Loucy (cell line): ENCODE data around the gene TAS1R2.

Experiments used
- H2AFZ ChIP-seq: fragments of 200-600 bp; sonication (generic); 2 replicates; pipeline ENCODE4 v1.6.0; 2016; ENCODE audit warnings: antibody characterized with exemption, mild to moderate bottlenecking, low read length, moderate library complexity
- H3F3A ChIP-seq: fragments of 200-600 bp; 2 replicates; pipeline ENCODE4 v1.6.0; 2016; ENCODE audit warnings: antibody characterized with exemption, low read depth, mild to moderate bottlenecking
- H3K27me3 ChIP-seq: fragments of 200-600 bp; sonication (generic); 2 replicates; pipeline ENCODE4 v1.6.1; 2014; ENCODE audit warnings: low read length, mild to moderate bottlenecking; ENCODE audit not compliant: insufficient read depth, poor library complexity, severe bottlenecking
- H3K36me3 ChIP-seq: fragments of 200-600 bp; sonication (generic); 2 replicates; pipeline ENCODE4 v1.6.1; 2016; ENCODE audit warnings: low read length; ENCODE audit not compliant: insufficient read depth
- H3K4me1 ChIP-seq: fragments of 200-600 bp; sonication (generic); 2 replicates; pipeline ENCODE4 v1.5.1; 2014; ENCODE audit warnings: low read length, mild to moderate bottlenecking; ENCODE audit not compliant: insufficient read depth, poor library complexity, severe bottlenecking
- H3K4me2 ChIP-seq: fragments of 200-600 bp; sonication (generic); 2 replicates; pipeline ENCODE4 v1.6.0; 2014; ENCODE audit warnings: antibody characterized with exemption, low read length, low read depth, mild to moderate bottlenecking; ENCODE audit not compliant: poor library complexity, severe bottlenecking
- H3K4me3 ChIP-seq: fragments of 200-600 bp; sonication (generic); 2 replicates; pipeline ENCODE4 v1.5.1; 2014; ENCODE audit warnings: low read length, mild to moderate bottlenecking, mixed read lengths; ENCODE audit not compliant: poor library complexity, severe bottlenecking
- H3K79me2 ChIP-seq: fragments of 200-600 bp; sonication (generic); 2 replicates; pipeline ENCODE4 v1.6.1; 2014; ENCODE audit warnings: low read length; ENCODE audit not compliant: insufficient read depth
- H3K9ac ChIP-seq: fragments of 200-600 bp; sonication (generic); 2 replicates; pipeline ENCODE4 v1.6.0; 2014; ENCODE audit warnings: mild to moderate bottlenecking, low read depth, low read length, moderate library complexity; ENCODE audit not compliant: poor library complexity, severe bottlenecking
- H3K9me2 ChIP-seq: fragments of 200-600 bp; sonication (generic); replicated peaks from 2 replicates; pipeline ENCODE4 v1.6.1; 2016; ENCODE audit warnings: low read depth, low read length, mixed read lengths
- H3K9me3 ChIP-seq: fragments of 200-600 bp; sonication (generic); 2 replicates; pipeline ENCODE4 v1.6.1; 2014; ENCODE audit warnings: mild to moderate bottlenecking, antibody characterized with exemption, low read length, low read depth; ENCODE audit not compliant: insufficient read depth
- H4K20me1 ChIP-seq: fragments of 200-600 bp; sonication (generic); 2 replicates; pipeline ENCODE4 v1.6.0; 2014; ENCODE audit warnings: antibody characterized with exemption, low read length, mild to moderate bottlenecking; ENCODE audit not compliant: insufficient read depth, poor library complexity, severe bottlenecking
- EZH2phosphoT487 ChIP-seq: fragments of 200-600 bp; IDR thresholded peaks from 2 replicates; pipeline ENCODE4 v1.6.1; 2018; ENCODE audit warnings: antibody characterized with exemption, mild to moderate bottlenecking, moderate library complexity, borderline replicate concordance
- TF ChIP-seq, protein P1 (sequence below): fragments of 200-600 bp; sonication (generic); conservative IDR thresholded peaks from 2 replicates; pipeline ENCODE4 v1.5.1; 2014; ENCODE audit warnings: mild to moderate bottlenecking, antibody characterized with exemption, low read length

Gene TAS1R2

DNA sequence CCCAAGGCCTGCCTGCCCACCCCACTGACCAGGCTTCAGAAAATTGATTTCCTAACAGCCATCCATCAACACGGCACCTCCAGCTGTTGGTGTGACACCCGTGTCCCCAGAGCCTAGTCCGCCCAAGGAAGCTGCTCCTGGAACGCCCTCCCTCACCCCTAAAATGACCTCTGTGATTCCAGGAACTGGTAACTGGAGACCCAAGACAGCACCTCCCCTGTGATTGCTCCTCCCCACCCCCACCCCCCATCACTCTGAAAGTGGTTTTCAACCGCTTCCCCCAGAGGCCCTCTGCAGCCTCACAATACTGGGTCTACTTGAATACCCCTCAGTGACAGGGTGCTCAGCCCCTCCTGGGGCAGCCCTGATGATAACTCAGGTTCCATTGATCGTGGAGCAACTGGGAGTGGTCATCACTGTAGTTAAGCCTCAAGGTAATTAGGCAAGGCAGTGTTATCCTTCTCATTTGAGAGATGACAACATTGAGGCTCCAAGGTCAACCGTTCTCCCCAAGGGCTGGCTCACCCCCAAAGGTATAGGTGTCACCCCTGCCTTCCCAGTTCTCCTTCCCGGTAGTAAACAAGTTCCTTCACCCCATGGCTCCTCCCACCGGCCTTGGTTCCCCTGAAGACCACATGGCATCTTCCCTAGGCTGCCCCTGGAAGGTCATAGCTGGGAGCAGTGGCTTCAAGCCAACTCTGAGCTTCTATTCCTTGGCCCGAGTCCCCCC is 52.0 kb downstream of the TAS1R2 start:
- TF ChIP-seq, protein P1, sequence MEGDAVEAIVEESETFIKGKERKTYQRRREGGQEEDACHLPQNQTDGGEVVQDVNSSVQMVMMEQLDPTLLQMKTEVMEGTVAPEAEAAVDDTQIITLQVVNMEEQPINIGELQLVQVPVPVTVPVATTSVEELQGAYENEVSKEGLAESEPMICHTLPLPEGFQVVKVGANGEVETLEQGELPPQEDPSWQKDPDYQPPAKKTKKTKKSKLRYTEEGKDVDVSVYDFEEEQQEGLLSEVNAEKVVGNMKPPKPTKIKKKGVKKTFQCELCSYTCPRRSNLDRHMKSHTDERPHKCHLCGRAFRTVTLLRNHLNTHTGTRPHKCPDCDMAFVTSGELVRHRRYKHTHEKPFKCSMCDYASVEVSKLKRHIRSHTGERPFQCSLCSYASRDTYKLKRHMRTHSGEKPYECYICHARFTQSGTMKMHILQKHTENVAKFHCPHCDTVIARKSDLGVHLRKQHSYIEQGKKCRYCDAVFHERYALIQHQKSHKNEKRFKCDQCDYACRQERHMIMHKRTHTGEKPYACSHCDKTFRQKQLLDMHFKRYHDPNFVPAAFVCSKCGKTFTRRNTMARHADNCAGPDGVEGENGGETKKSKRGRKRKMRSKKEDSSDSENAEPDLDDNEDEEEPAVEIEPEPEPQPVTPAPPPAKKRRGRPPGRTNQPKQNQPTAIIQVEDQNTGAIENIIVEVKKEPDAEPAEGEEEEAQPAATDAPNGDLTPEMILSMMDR = no peak
- no peak for TF ChIP-seq EZH2phosphoT487
- no peaks in the 10 kb centered on the region for H3K27me3 ChIP-seq
- no peak overlapping the region for H2AFZ ChIP-seq
- H3K4me1 ChIP-seq = no peaks in the 10 kb centered on the region
- no peaks in the 10 kb centered on the region for H3K9me3 ChIP-seq
- no peak overlapping the region for H3K4me2 ChIP-seq
- H4K20me1 ChIP-seq = no peaks in the 10 kb centered on the region
- H3K79me2 ChIP-seq = no peaks in the 10 kb centered on the region
- no peak overlapping the region for H3K9ac ChIP-seq
- H3K36me3 ChIP-seq = no peaks in the 10 kb centered on the region
- no peaks in the 10 kb centered on the region for H3F3A ChIP-seq
- H3K9me2 ChIP-seq = no peaks in the 10 kb centered on the region
- H3K4me3 ChIP-seq = no peak overlapping the region

DNA sequence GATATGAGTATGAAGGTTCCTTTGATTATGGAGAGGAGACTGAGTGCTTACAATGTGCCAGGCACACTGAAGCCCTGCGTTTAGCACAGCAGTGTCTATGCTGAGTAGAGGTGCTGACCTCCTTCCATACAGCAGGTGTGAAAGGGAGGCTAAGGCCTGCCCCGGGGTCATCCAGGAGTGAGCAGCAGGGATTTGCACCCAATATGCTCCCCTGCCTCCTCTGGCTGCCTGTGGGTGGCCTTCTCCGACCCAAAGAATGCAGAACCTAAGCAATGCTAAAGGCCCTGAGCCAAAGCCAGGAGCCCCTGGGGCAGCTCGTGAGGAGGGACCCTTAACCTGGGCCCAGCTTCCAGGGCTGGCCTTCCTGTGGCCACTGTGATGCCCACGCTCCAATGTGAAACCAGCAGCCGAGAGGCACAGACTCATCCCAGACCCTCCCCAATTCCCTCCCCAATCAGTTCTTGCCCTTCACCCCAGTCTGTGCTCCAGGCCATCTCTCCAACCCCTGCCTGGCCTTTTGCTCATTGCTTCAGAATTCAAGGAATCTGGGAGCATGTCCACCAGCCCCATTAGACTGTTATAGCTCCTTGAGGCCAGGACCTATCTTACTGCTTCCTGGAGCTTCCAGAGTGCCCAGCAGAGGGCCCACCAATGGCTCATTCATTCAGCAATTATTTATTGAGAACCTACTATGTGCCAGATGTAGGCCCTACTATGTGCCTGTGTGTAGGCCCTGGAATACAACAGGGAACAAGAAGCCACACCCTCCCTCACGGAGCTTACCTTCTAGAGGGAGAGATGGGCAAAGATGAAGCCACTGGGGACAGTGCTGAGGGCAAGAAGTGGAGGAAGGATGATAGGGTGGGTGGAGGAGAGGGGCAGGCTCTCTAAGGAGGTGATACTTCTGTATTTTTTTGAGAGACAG is 53.3 kb downstream of the TAS1R2 start:
- Histone ChIP-seq H4K20me1 (no peaks in the 10 kb centered on the region), H3K9me2 (no peaks in the 10 kb centered on the region), H3K36me3 (no peaks in the 10 kb centered on the region), H3K4me1 (no peaks in the 10 kb centered on the region), H3K27me3 (no peaks in the 10 kb centered on the region), H3K4me2 (no peak overlapping the region), H3F3A (no peaks in the 10 kb centered on the region), H2AFZ (no peak overlapping the region), H3K9ac (no peak overlapping the region), H3K9me3 (no peaks in the 10 kb centered on the region), H3K79me2 (no peaks in the 10 kb centered on the region), H3K4me3 (no peak overlapping the region)
- no peak for TF ChIP-seq EZH2phosphoT487
- TF ChIP-seq, protein P1 = 0 out of 2 replicates have a peak, but pooled peaks have one; percentile 12

DNA sequence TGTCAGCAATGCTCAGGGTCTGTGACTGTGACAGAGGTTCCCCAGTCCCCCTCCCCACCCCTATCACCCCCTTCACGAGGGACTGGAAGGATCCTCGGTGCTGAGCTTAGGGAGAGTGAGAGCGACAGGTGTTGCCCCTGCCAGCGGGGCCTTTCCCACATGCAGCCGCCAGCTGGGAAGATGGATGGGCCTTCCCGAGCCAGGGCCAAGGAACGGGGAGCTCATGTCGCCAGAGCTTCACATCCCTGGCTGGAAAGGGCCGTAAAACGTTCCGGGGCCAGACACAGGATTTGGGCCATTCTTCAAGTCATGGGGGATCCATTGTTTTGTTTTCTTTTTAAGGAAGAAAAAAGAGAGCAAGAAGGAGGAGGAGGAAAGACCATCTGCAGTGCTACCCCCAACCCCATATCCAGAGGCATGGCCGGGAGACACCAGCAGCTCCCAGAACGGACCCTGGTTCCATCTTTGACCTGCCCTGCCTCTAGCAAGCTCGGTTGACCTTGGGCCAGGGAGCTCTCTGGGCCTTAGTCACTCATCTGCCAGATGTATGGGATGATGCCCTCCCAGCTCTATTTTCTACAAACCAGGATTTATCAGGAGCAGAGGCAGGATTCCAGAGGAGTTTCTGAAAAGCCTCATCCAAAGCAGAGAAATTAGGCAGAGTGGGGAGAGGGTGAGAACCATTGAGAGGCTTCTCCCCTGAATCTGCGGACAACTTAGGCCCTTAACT is 54.1 kb downstream of the TAS1R2 start:
- no peaks in the 10 kb centered on the region for H3K79me2 ChIP-seq
- H3K9me2 ChIP-seq = no peaks in the 10 kb centered on the region
- H2AFZ ChIP-seq = no peak overlapping the region
- H3K27me3 ChIP-seq = no peaks in the 10 kb centered on the region
- H3K9me3 ChIP-seq = no peaks in the 10 kb centered on the region
- no peak for TF ChIP-seq EZH2phosphoT487
- TF ChIP-seq, protein P1 = no peak
- no peaks in the 10 kb centered on the region for H3F3A ChIP-seq
- no peaks in the 10 kb centered on the region for H3K4me1 ChIP-seq
- H4K20me1 ChIP-seq = no peaks in the 10 kb centered on the region
- no peak overlapping the region for H3K9ac ChIP-seq
- no peaks in the 10 kb centered on the region for H3K36me3 ChIP-seq
- no peak overlapping the region for H3K4me2 ChIP-seq
- no peak overlapping the region for H3K4me3 ChIP-seq
